GM18870 (cell line): ENCODE data around the gene PMM2.
"Not testable (repeated sequence)": the region's sequence is repeated elsewhere in the genome, so short reads cannot be mapped to it uniquely, and the experiment has no call there.

Experiments used
- ATAC-seq: cut with Tn5 transposase; IDR thresholded peaks from one replicate; pipeline ENCODE4 v1.9.1; 2021; ENCODE audit warnings: moderate library complexity; ENCODE audit not compliant: unreplicated experiment

The PMM2 gene

GRCh38 chr16:8816967-8817655, 19.5 kb downstream of the PMM2 start:
- no peak for ATAC-seq

- ATAC-seq, result no peak
These were observed 21.0 kb downstream of the PMM2 start for GRCh38 chr16:8818504-8819270.

GRCh38 chr16:8819411-8820034, 21.9 kb downstream of the PMM2 start:
- no peak for ATAC-seq

GRCh38 chr16:8822403-8822802, 24.8 kb downstream of the PMM2 start:
- ATAC-seq, result no peak

GRCh38 chr16:8826278-8826879, 28.7 kb downstream of the PMM2 start:
- ATAC-seq, result no peak

GRCh38 chr16:8828541-8829165, 31.0 kb downstream of the PMM2 start:
- ATAC-seq, result no peak

- ATAC-seq, result no peak
These were observed 33.8 kb downstream of the PMM2 start for GRCh38 chr16:8831450-8831849.

- ATAC-seq, result no peak
These were observed 34.5 kb downstream of the PMM2 start for GRCh38 chr16:8831871-8832716.

- no peak for ATAC-seq
These were observed 35.1 kb downstream of the PMM2 start for GRCh38 chr16:8832717-8833105.

GRCh38 chr16:8836797-8837196, 39.2 kb downstream of the PMM2 start:
- not testable (repeated sequence) for ATAC-seq

GRCh38 chr16:8837594-8837993, 40.0 kb downstream of the PMM2 start:
- not testable (repeated sequence) for ATAC-seq

- ATAC-seq, result not testable (repeated sequence)
These were observed 44.4 kb downstream of the PMM2 start for GRCh38 chr16:8842016-8842415.

GRCh38 chr16:8843296-8843695, 45.7 kb downstream of the PMM2 start:
- not testable (repeated sequence) for ATAC-seq

- ATAC-seq, result no peak
These were observed 48.2 kb downstream of the PMM2 start for GRCh38 chr16:8845699-8846298.

- ATAC-seq, result no peak
These were observed 48.8 kb downstream of the PMM2 start for GRCh38 chr16:8846401-8846932.

GRCh38 chr16:8847145-8847544, 49.5 kb downstream of the PMM2 start:
- no peak for ATAC-seq

- no peak for ATAC-seq
These were observed 50.0 kb downstream of the PMM2 start for GRCh38 chr16:8847623-8848022.

GRCh38 chr16:8848231-8848938, 50.7 kb downstream of the PMM2 start:
- ATAC-seq, result no peak

- ATAC-seq, result no peak
These were observed 51.3 kb downstream of the PMM2 start for GRCh38 chr16:8848939-8849391.
